AG10803 (cell line): ENCODE data around the gene ABCA7.

Source experiments
- DNase-seq: peaks from one replicate; pipeline ENCODE4 v3.0.0; 2010; ENCODE audit warnings: low read depth
- H3K4me3 ChIP-seq: 2 replicates; pipeline ENCODE4 v1.5.1; 2011; ENCODE audit warnings: mild to moderate bottlenecking, low read length, control low read depth
- TF ChIP-seq, protein P1 (sequence below): conservative IDR thresholded peaks from 2 replicates; pipeline ENCODE4 v1.5.1; 2011; ENCODE audit warnings: mild to moderate bottlenecking, low read length, control low read depth, inconsistent platforms

Gene ABCA7

GRCh38 chr19:1045247-1045603 is 5.3 kb downstream of the ABCA7 start:
- TF ChIP-seq, protein P1, sequence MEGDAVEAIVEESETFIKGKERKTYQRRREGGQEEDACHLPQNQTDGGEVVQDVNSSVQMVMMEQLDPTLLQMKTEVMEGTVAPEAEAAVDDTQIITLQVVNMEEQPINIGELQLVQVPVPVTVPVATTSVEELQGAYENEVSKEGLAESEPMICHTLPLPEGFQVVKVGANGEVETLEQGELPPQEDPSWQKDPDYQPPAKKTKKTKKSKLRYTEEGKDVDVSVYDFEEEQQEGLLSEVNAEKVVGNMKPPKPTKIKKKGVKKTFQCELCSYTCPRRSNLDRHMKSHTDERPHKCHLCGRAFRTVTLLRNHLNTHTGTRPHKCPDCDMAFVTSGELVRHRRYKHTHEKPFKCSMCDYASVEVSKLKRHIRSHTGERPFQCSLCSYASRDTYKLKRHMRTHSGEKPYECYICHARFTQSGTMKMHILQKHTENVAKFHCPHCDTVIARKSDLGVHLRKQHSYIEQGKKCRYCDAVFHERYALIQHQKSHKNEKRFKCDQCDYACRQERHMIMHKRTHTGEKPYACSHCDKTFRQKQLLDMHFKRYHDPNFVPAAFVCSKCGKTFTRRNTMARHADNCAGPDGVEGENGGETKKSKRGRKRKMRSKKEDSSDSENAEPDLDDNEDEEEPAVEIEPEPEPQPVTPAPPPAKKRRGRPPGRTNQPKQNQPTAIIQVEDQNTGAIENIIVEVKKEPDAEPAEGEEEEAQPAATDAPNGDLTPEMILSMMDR: no peak
- no peak overlapping the region for H3K4me3 ChIP-seq
- DNase-seq: no peak

GRCh38 chr19:1046117-1046626 is 6.3 kb downstream of the ABCA7 start:
- TF ChIP-seq, protein P1: no peak
- DNase-seq: no peak
- no peak overlapping the region for H3K4me3 ChIP-seq

DNA sequence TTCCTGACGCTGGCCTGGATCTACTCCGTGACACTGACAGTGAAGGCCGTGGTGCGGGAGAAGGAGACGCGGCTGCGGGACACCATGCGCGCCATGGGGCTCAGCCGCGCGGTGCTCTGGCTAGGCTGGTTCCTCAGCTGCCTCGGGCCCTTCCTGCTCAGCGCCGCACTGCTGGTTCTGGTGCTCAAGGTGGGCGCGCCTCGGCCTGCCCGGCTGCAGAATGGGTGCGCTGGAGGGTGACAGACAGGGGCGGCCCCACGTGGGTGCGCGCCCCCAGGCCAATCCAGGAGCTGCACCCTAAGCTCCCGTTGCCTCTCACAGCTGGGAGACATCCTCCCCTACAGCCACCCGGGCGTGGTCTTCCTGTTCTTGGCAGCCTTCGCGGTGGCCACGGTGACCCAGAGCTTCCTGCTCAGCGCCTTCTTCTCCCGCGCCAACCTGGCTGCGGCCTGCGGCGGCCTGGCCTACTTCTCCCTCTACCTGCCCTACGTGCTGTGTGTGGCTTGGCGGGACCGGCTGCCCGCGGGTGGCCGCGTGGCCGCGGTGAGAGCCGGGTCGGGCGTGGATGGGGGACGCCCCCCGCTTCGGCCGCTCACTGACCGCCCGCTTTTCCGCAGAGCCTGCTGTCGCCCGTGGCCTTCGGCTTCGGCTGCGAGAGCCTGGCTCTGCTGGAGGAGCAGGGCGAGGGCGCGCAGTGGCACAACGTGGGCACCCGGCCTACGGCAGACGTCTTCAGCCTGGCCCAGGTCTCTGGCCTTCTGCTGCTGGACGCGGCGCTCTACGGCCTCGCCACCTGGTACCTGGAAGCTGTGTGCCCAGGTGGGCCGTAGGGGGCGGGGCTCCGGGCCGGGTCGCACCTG is 7.2 kb downstream of the ABCA7 start:
- no peak overlapping the region for H3K4me3 ChIP-seq
- DNase-seq: no peak
- TF ChIP-seq, protein P1: no peak

DNA sequence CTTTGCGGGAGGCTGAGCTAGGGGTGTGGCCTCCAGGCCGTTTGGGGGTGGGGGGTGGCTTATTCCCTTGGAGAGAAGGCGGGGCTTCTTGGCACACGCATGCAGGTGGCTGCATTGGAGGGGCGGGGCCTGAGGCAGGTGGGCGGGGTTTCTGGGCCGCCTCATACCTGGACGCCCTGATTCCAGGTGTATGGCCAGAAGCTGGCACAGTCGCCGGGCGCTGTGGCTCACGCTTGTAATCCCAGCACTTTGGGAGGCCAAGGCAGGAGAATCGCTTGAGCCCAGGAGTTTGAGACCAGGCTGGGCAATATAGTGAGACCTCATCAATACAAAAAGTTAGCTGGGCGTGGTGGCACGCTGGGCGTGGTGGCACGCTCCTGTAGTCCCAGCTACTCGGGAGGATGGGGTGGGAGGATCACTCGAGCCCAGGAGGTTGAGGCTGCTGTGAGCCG is 7.8 kb downstream of the ABCA7 start:
- TF ChIP-seq, protein P1: no peak
- DNase-seq: no peak
- no peak overlapping the region for H3K4me3 ChIP-seq

DNA sequence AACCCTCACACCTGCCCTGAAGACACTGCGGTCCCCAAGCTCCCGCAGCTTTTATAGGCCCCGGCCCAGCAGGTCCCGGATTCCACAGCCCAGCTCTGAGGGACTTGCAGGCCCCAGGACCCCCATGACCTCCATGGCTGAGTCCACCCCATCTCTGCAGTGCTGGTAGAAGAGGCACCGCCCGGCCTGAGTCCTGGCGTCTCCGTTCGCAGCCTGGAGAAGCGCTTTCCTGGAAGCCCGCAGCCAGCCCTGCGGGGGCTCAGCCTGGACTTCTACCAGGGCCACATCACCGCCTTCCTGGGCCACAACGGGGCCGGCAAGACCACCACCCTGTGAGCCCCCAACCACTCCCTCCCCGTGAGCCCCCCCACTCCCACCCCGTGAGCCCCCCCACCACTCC is 9.2 kb downstream of the ABCA7 start:
- DNase-seq: no peak
- no peak overlapping the region for H3K4me3 ChIP-seq
- TF ChIP-seq, protein P1: no peak

DNA sequence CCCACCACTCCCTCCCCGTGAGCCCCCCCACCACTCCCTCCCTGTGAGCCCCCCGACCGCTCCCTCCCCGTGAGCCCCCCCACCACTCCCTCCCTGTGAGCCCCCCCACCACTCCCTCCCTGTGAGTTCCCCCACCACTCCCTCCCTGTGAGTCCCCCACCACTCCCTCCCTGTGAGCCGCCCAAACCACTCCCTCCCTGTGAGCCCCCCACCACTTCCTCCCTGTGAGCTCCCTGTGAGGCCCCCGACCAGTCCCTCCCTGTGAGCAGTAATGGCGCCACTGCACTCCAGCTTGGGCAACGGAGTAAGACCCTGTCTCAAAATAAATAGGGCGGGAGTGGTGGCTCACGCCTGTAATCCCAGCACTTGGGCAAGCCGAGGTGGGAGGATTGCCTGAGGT is 9.9 kb downstream of the ABCA7 start:
- no peak overlapping the region for H3K4me3 ChIP-seq
- DNase-seq: no peak
- TF ChIP-seq, protein P1: no peak
